PC-9 (cell line): ENCODE data around the gene ADIPOR2. TPM values are rescaled to one million over a fixed set of nuclear protein-coding genes. Genes with fewer than 3 reads are reported as not detected.
"Not testable (repeated sequence)": the region's sequence is repeated elsewhere in the genome, so short reads cannot be mapped to it uniquely, and the experiment has no call there.

Source experiments
- BruUV-seq: library from RNA; stranded (reverse); fragments of 400-500 nt; replicated peaks from 2 replicates; lab custom pipeline; 2021; lab: Mats Ljungman, UMichigan
- CTCF ChIA-PET: fragments of 300-600 bp; sonication (Branson Sonifier 250); formaldehyde crosslinking; loops from one replicate; lab custom pipeline; 2022; ENCODE audit warnings: antibody characterized with exemption; lab: Charles Lee
- POLR2A ChIA-PET: fragments of 300-600 bp; sonication (Branson Sonifier 250); formaldehyde crosslinking; loops from one replicate; lab custom pipeline; 2022; ENCODE audit warnings: antibody characterized with exemption; ENCODE audit not compliant: unreplicated experiment; lab: Charles Lee
- DNase-seq, 2 experiments: peaks; one replicate each; pipeline versions ENCODE4 v3.0.0 to v3.0.0-alpha.2; 2015 to 2022; ENCODE audit warnings: mixed read lengths in 1 of 2
- H2AFZ ChIP-seq: fragments of 200-600 bp; sonication (generic); 2 replicates; pipeline ENCODE4 v1.8.1; 2017; ENCODE audit warnings: antibody characterized with exemption
- H3F3A ChIP-seq: fragments of 200-600 bp; sonication (generic); 2 replicates; pipeline ENCODE4 v1.8.1; 2017; ENCODE audit warnings: antibody characterized with exemption, mild to moderate bottlenecking, low read depth; ENCODE audit not compliant: insufficient read depth
- H3K27ac ChIP-seq: fragments of 200-600 bp; sonication (generic); 2 replicates; pipeline ENCODE4 v1.6.1; 2016; ENCODE audit warnings: mixed run types
- H3K27me3 ChIP-seq: fragments of 200-600 bp; sonication (generic); 2 replicates; pipeline ENCODE4 v1.6.1; 2016; ENCODE audit warnings: low read depth, mixed run types; ENCODE audit not compliant: insufficient read depth
- H3K36me3 ChIP-seq: fragments of 200-600 bp; sonication (generic); 2 replicates; pipeline ENCODE4 v1.6.1; 2016; ENCODE audit warnings: low read depth, mixed run types
- H3K4me1 ChIP-seq: fragments of 200-600 bp; sonication (generic); replicated peaks from 2 replicates; pipeline ENCODE4 v1.6.1; 2016; ENCODE audit warnings: mixed run types; ENCODE audit not compliant: insufficient read depth
- H3K4me2 ChIP-seq: fragments of 200-600 bp; sonication (generic); 2 replicates; pipeline ENCODE4 v1.6.1; 2017; ENCODE audit warnings: mixed run types
- H3K4me3 ChIP-seq: fragments of 200-600 bp; sonication (generic); 2 replicates; pipeline ENCODE4 v1.6.1; 2016; ENCODE audit warnings: mixed run types
- H3K79me2 ChIP-seq: fragments of 200-600 bp; sonication (generic); 2 replicates; pipeline ENCODE4 v1.6.1; 2017; ENCODE audit warnings: low read depth, mixed run types
- H3K9me2 ChIP-seq: fragments of 200-600 bp; sonication (generic); 2 replicates; pipeline ENCODE4 v1.8.1; 2017; ENCODE audit warnings: mild to moderate bottlenecking; ENCODE audit not compliant: insufficient read depth
- H3K9me3 ChIP-seq: fragments of 200-600 bp; sonication (generic); 2 replicates; pipeline ENCODE4 v1.8.1; 2016; ENCODE audit warnings: low read depth; ENCODE audit not compliant: insufficient read depth
- H4K20me1 ChIP-seq: fragments of 200-600 bp; sonication (generic); 2 replicates; pipeline ENCODE4 v1.8.1; 2017; ENCODE audit not compliant: insufficient read depth
- EZH2 ChIP-seq: fragments of 200-600 bp; sonication (generic); IDR thresholded peaks from 2 replicates; pipeline ENCODE4 v1.8.0; 2017; ENCODE audit warnings: antibody characterized with exemption, low read depth
- intact Hi-C: fragments of 100-400 bp; cut with micrococcal nuclease; formaldehyde crosslinking; loops from one replicate; pipeline ENCODE4 v1.10.0; 2022; ENCODE audit not compliant: unreplicated experiment
- total RNA-seq: library from RNA; stranded (reverse); gene quantifications from 2 replicates; pipeline ENCODE4 v1.2.3, GENCODE V29; 2021
- TF ChIP-seq, protein P1 (sequence below): fragments of 200-600 bp; sonication (generic); conservative IDR thresholded peaks from 2 replicates; pipeline ENCODE4 v1.6.1; 2017; ENCODE audit warnings: mixed run types, antibody characterized with exemption, mild to moderate bottlenecking, moderate library complexity

Gene ADIPOR2
- total RNA-seq, 1 experiment from 2014 or later: 107 TPM

DNA sequence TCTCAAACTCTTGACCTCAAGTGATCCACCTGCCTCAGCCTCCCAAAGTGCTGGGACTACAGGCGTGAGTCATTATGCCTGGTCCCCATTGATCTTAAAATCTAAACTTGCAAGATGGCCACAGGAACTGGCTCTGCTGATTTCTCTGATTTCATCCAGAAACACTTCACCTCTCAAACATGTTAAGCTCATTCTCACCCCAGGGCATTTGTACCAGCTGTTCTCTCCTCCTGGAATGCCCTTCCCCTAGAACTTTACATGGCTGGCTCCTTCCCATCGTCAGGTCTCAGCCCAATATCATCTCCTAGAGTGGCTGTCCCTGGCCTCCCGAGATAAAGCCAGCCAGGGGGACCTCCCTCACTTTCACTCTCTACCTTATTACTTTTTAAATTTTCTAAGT, 124.2 kb downstream of the ADIPOR2 start:
- Histone ChIP-seq H3K27me3 (peaks cover 86% of the 10 kb centered on the region), H3K36me3 (no peaks in the 10 kb centered on the region), H4K20me1 (no peaks in the 10 kb centered on the region), H3K9me2 (no peaks in the 10 kb centered on the region), H3K9me3 (no peaks in the 10 kb centered on the region), H3F3A (no peaks in the 10 kb centered on the region), H2AFZ (no peak overlapping the region), H3K4me2 (no peak overlapping the region), H3K4me1 (no peaks in the 10 kb centered on the region), H3K4me3 (no peak overlapping the region), H3K79me2 (no peaks in the 10 kb centered on the region), H3K27ac (no peak overlapping the region)
- DNase-seq: no peak
- TF ChIP-seq EZH2: no peak
- TF ChIP-seq, protein P1, sequence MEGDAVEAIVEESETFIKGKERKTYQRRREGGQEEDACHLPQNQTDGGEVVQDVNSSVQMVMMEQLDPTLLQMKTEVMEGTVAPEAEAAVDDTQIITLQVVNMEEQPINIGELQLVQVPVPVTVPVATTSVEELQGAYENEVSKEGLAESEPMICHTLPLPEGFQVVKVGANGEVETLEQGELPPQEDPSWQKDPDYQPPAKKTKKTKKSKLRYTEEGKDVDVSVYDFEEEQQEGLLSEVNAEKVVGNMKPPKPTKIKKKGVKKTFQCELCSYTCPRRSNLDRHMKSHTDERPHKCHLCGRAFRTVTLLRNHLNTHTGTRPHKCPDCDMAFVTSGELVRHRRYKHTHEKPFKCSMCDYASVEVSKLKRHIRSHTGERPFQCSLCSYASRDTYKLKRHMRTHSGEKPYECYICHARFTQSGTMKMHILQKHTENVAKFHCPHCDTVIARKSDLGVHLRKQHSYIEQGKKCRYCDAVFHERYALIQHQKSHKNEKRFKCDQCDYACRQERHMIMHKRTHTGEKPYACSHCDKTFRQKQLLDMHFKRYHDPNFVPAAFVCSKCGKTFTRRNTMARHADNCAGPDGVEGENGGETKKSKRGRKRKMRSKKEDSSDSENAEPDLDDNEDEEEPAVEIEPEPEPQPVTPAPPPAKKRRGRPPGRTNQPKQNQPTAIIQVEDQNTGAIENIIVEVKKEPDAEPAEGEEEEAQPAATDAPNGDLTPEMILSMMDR: no peak
- POLR2A ChIA-PET: no interaction called here
- intact Hi-C loops: no loop called here
- no TSS peak for BruUV-seq
- CTCF ChIA-PET: no interaction called here

DNA sequence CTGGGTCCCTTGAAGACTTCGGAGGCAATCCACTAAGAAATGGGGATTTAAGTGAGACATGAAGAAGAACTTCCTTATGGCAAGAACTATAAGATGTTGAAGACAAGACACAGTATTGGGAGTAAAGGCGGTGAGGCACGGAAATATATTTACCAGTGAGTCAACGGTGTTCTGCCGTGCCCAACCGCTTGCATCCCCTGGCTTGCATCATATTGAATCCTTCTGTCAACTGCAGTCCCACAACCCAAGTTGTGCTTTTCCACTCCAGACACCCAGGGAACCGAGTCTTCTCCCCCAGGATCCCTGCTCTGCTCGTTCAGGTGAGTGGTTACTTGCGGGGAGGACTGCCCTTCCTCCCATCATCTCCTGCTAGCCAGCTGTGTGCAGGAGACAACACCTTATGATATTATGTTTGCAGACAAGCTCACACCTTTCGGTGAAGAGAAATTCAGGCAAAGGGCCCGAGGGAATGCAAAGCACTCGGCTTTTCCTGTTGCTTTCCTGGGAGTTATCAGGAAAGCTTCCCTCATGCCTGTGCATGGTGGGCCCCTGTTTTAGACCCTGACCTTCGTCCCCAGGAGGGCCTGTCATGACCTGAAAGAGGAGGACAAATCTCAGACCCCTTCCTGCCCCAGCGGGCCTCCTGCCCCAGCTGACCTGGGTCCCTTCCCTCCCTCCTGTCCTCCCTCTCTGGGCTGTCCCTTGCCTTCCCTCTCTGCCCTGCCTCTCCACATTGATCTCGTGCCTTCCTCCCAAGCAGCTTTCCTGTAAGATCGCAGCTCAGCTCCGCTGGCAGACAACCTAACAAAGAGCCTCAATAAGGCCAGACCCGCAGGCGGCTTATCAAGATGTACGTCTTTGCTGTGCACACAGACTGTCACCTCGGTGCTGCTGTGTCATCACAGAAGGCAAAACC, 125.2 kb downstream of the ADIPOR2 start:
- ChIA-PET POLR2A (no interaction called here), CTCF (no interaction called here)
- no peak overlapping the region for H3K27ac ChIP-seq
- H3F3A ChIP-seq: no peaks in the 10 kb centered on the region
- no peak for DNase-seq
- H3K79me2 ChIP-seq: no peaks in the 10 kb centered on the region
- no peak for TF ChIP-seq EZH2
- TF ChIP-seq, protein P1: no peak
- H3K9me2 ChIP-seq: no peaks in the 10 kb centered on the region
- no peaks in the 10 kb centered on the region for H4K20me1 ChIP-seq
- peaks cover 86% of the 10 kb centered on the region for H3K27me3 ChIP-seq
- no TSS peak for BruUV-seq
- H2AFZ ChIP-seq: no peak overlapping the region
- H3K9me3 ChIP-seq: no peaks in the 10 kb centered on the region
- no peak overlapping the region for H3K4me3 ChIP-seq
- H3K4me2 ChIP-seq: no peak overlapping the region
- intact Hi-C loops: no loop called here
- no peaks in the 10 kb centered on the region for H3K4me1 ChIP-seq
- no peaks in the 10 kb centered on the region for H3K36me3 ChIP-seq

DNA sequence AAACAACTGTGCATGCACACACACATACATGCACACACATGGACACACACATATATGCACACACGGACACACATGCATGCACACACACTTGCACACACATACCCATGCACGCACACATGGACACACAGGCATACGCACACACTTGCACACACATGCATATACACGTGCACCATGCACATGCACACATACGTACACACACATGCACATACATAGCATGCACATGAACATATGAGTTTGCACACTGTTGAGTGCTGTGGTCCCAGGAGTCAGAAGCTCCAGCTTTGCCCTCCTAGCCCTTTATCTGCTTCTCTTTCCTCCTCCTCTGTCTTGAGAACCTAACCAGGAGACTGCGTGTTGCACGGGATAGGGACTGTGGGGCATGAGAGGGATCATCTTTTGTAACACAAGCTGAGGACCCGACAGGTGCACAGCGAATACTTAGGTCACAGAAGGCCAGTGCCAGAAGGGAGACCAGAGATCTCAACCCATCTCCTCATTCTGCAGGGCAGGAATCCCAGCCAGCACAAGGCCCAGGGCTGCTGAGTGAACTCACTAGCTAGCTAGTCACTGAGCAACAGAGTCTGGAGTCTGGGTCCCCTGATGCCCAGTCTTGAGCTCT, 126.0 kb downstream of the ADIPOR2 start:
- intact Hi-C loops: no loop called here
- Histone ChIP-seq H4K20me1 (no peaks in the 10 kb centered on the region), H3K36me3 (no peaks in the 10 kb centered on the region), H3K4me3 (no peak overlapping the region), H3K4me1 (no peaks in the 10 kb centered on the region), H3K27ac (no peak overlapping the region), H3K4me2 (no peak overlapping the region), H3K27me3 (peaks cover 87% of the 10 kb centered on the region), H3K79me2 (no peaks in the 10 kb centered on the region), H3F3A (no peaks in the 10 kb centered on the region), H2AFZ (no peak overlapping the region), H3K9me2 (no peaks in the 10 kb centered on the region), H3K9me3 (no peaks in the 10 kb centered on the region)
- CTCF ChIA-PET: no interaction called here
- POLR2A ChIA-PET: interaction anchor here (0.5 kb wide), 1 partner anchor 214 kb away, joined by 3 read pairs; no protein-coding TSS in a partner anchor
- no TSS peak for BruUV-seq
- no peak for DNase-seq
- TF ChIP-seq, protein P1: no peak
- TF ChIP-seq EZH2: no peak

DNA sequence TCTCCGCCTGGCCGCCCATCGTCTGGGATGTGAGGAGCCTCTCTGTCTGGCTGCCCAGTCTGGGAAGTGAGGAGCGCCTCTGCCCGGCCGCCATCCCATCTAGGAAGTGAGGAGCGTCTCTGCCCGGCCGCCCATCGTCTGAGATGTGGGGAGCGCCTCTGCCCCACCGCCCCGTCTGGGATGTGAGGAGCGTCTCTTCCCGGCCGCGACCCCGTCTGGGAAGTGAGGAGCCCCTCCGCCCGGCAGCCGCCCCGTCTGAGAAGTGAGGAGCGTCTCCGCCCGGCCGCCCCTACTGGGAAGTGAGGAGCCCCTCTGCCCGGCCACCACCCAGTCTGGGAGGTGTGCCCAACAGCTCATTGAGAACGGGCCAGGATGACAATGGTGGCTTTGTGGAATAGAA, 127.1 kb downstream of the ADIPOR2 start:
- H3K79me2 ChIP-seq, H3K9me2 ChIP-seq, H3K27ac ChIP-seq, BruUV-seq, H3K4me3 ChIP-seq, H3K4me2 ChIP-seq, H4K20me1 ChIP-seq, DNase-seq, H3F3A ChIP-seq, POLR2A ChIA-PET, H3K9me3 ChIP-seq, intact Hi-C loops, H2AFZ ChIP-seq, H3K4me1 ChIP-seq, H3K36me3 ChIP-seq, CTCF ChIA-PET: not testable (repeated sequence)
- peaks cover 87% of the 10 kb centered on the region for H3K27me3 ChIP-seq
